HG02852 (cell line): ENCODE measurements around the gene SPZ1.
"Not testable (repeated sequence)": the region's sequence is repeated elsewhere in the genome, so short reads cannot be mapped to it uniquely, and the experiment has no call there.

Experiments used
- ATAC-seq: cut with Tn5 transposase; IDR thresholded peaks from one replicate; pipeline ENCODE4 v1.9.1; 2021; ENCODE audit warnings: mild to moderate bottlenecking, moderate library complexity; ENCODE audit not compliant: unreplicated experiment

The SPZ1 gene

GRCh38 chr5:80337379-80337778 lies 17.6 kb downstream of the SPZ1 start:
- ATAC-seq, result no peak

DNA sequence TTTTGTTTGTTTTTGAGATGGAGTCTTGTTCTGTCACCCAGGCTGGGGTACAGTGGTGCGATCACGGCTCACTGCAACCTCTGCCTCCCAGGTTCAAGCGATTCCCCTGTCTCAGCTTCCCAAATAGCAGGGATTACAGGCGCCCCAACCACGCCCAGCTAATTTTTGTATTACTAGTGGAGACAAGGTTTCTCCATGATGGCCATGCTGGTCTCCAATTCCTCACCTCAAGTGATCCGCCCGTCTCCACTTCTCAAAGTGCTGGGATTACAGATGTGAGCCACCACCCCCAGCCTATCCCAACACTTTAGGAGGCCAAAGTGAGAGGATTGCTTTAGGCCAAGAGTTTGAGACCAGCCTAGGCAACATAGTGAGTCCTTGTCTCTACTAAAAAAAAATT lies 19.3 kb downstream of the SPZ1 start:
- ATAC-seq, result no peak

DNA sequence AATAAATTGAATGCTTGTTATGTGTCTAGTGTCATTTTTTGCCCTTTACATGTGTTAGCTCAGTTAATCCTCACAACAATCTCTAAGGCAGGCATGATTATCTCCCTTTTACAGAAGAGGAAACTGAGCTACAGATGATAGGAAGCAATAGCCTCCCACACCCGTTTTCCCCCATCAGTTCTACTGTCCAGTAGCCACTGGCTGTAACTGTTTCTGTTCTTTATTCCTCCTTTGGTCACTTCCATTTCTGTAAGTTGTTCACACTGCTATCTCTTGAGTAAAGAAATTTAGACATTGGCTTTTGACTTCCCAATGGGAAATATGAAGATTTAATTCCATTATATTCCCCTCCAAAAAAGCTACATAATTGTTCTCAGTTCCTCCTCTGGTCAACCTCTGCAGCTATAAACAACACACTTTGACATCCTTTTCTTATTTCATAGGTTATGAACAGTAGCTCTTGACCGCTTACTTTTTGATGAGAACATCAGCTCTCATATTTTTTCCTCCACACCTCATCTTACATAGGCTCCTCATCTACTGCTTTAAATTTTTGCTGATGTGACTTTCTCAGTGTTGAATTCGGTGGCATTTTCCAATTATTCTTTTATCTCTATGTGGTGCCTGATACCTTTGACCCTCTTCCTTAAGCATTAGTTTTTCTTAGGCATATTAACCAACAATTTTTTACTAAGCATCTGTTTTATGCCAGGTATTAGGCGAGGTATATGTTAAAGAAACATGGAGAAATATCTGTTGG lies 21.4 kb downstream of the SPZ1 start:
- ATAC-seq, result no peak

DNA sequence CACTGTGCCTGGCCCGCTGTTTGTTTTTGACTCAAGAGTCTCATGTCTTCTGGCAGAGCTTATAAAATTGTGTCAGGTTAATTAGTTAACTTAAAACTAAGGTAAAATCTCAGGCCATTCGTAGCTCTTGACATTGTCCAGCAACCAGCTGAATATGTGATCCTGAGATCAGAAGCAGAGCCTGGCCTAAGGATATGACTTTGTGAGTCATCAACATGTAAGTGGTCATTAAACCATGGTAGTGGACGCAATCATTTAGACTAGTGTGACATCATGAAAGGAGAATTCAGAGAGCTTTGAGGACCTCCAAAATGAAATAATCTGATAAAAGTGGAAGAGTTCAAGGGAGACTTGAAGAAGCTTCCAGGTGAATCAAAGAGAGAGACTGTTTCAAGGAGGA lies 23.3 kb downstream of the SPZ1 start:
- ATAC-seq, result no peak

GRCh38 chr5:80346055-80346454 lies 26.3 kb downstream of the SPZ1 start:
- ATAC-seq, result no peak

DNA sequence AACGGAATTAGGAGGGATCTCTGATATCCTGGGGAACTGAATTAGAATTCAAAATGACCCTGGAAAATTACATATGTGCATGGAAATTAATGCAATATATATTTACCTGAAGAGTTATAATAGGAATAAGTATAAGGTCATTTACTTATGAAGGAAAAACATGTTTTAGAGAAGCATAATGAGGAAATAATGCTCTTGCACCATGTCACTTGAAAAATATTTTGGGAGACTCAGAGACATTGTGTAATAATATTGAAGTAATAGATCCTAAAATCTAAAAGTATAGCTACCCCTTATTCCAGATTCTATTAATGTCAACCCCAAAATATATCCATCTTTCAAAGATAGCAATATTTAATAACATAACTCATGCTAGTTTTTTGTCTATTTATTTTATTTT lies 28.4 kb downstream of the SPZ1 start:
- ATAC-seq, result no peak

DNA sequence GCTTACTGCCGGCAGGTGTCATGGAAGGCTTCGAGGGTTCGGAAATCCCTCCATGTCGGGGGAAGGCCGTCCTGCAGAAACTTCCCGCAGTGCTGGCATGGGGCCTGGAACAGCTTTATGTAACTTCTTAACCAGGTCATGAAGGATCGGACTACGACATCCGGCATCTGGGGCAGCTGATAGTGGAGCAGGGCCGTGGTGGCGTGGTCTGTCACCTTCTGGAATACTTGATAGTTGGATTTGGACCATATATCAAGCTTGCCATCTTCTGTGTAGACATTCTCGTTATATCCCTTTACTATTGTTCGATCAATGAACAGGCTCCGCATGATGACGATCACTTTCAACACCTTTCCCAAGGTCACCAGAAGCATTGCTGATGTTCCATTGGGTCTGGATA lies 31.2 kb downstream of the SPZ1 start:
- ATAC-seq, result not testable (repeated sequence)

GRCh38 chr5:80355686-80356085 lies 35.9 kb downstream of the SPZ1 start:
- ATAC-seq, result no peak

DNA sequence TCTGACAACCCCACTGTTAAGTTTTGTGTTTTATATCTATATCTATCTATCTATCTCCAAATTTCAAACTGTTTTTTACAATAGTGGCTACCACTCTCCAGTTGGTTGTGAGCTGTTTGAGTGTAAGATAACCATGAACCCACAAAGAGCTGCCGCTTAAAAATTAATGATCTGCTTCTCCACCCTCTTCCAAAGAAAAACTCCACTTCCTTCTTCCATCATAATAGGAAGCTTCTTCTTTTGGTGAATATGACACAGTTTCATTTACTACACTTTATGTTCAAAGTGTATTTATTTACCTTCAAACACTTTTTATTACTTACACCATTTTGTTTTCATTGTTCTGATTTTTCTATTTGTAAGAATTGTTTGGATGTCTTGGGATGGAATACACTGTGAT lies 37.9 kb downstream of the SPZ1 start:
- ATAC-seq, result no peak

- ATAC-seq, result no peak
Measured at GRCh38 chr5:80360914-80361444, 41.2 kb downstream of the SPZ1 start.

DNA sequence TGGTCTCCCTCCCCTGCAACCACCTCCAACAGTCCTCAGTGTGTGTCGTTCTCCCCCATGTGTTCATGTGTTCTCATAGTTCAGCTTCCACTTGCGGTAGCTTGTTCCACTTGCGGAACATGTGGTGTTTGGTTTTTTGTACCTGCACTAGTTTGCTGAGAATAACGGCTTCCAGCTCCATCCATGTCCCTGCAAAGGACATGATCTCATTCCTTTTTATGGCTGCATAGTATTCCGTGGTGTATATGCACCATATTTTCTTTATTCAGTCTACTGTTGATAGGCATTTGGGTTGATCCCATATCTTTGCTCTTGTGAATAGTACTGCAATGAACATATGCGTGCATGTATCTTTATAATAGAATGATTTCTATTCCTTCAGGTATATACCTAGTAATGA lies 45.1 kb downstream of the SPZ1 start:
- no peak for ATAC-seq

GRCh38 chr5:80368661-80369480 lies 49.1 kb downstream of the SPZ1 start:
- no peak for ATAC-seq

- ATAC-seq, result no peak
Measured at GRCh38 chr5:80369521-80369920, 49.7 kb downstream of the SPZ1 start.

GRCh38 chr5:80370390-80370789 lies 50.6 kb downstream of the SPZ1 start:
- no peak for ATAC-seq
